A673 (cell line): ENCODE data around the gene SLC25A34.

Experiments
- EZH2 ChIP-seq: fragments of 200-600 bp; sonication (generic); IDR thresholded peaks from 2 replicates; pipeline ENCODE4 v1.6.1; 2017; ENCODE audit warnings: borderline replicate concordance, low read depth, mild to moderate bottlenecking, mixed read lengths, antibody characterized with exemption, low read length; ENCODE audit not compliant: poor library complexity, severe bottlenecking
- TF ChIP-seq, protein P1 (sequence below): fragments of 300-800, 200-600 bp; sonication (generic); conservative IDR thresholded peaks from 2 replicates; pipeline ENCODE4 v1.5.1; 2017; ENCODE audit warnings: low read depth, mild to moderate bottlenecking, antibody characterized with exemption, low read length, moderate library complexity, mixed read lengths

DNA sequence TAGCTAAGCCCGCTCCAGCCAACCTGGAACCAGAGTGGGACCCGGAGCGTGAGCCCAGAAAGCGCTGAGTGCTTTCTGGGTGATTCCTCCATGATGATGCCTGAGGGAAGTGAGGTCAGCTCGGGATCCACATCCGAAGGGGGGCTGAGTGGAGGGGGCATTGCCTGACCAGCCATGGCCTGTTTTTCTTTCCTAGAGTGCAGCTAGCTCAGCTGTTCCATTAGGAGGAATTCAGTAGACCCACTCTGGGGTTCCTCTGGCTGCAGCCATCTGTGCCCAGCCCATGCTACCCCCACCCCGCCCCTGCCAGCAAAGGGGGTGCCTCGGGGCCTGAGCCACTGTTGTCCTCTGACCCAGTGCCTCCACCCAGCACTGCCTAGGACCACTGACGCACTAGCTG is 9.6 kb upstream of the SLC25A34 start:
- TF ChIP-seq, protein P1, sequence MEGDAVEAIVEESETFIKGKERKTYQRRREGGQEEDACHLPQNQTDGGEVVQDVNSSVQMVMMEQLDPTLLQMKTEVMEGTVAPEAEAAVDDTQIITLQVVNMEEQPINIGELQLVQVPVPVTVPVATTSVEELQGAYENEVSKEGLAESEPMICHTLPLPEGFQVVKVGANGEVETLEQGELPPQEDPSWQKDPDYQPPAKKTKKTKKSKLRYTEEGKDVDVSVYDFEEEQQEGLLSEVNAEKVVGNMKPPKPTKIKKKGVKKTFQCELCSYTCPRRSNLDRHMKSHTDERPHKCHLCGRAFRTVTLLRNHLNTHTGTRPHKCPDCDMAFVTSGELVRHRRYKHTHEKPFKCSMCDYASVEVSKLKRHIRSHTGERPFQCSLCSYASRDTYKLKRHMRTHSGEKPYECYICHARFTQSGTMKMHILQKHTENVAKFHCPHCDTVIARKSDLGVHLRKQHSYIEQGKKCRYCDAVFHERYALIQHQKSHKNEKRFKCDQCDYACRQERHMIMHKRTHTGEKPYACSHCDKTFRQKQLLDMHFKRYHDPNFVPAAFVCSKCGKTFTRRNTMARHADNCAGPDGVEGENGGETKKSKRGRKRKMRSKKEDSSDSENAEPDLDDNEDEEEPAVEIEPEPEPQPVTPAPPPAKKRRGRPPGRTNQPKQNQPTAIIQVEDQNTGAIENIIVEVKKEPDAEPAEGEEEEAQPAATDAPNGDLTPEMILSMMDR = no peak
- no peak for TF ChIP-seq EZH2
